C1 segment of cervical spinal cord (tissue), 14 donors: ENCODE data around the gene TGFBR3.

ENCODE experiments used
- DNase-seq, 14 donors: peaks; one replicate each; lab custom pipeline; 2025; lab: John Stamatoyannopoulos, UW

Gene TGFBR3

DNA sequence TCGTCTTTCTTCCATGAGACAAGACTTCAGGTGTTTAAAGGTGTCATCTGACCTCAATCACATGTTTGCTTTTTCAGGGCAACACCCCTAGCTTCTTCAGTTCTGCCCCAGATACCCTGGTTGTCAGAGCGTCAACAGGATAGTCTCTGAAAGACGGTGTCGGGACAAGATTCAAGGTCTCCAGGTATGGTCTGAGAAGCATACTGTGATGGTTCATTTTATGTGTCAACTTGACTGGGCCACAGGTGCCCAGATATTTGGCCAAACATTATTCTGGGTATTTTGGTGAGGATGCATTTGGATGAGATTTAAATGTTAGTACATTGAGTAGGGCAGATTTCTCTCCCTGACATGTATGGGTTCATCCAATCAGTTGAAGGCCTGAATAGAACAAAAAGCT is 148.3 kb downstream of the TGFBR3 start:
- DNase-seq: no peak

DNA sequence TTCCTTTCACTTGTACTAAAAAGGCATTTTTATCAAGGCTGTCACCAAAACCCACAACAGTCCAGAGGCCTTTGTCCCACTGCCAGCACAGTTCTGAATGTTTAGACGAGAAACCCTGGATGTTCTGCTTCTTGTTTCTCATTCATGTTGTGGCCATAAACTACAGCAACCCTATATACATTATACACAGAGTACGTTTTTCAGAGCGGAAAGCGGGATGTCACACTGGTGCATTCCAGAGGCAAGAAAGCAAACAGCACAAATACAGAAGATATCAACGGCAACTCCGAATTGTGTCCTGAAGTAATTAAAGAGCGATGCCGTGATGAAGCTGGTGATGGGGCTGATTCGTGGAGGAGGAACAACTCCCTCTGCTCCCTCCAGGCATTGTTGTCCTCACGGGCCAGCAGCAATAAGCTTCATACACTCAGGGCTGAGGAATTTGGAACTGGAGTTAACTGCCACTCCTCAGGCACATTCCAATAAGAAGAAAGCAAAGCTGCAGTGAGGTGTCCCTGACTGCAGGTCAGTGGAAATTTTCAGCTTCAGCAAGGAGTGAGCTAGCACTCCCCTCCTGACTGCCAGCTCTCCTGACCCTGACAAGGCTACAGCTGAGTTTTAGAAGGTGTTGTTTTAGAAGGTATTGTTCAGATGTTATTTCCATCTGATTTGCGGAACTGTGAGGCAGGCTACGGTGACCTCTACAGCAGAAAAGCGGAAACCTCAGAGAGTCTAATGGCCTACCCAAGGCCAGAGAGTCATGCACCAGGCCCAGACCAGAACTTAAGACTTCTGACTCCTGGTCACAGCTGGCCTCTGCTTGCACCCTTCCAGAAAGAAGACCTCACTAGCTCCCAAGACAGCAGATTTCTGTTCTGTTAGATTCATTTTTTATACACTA is 149.0 kb downstream of the TGFBR3 start:
- no peak for DNase-seq

DNA sequence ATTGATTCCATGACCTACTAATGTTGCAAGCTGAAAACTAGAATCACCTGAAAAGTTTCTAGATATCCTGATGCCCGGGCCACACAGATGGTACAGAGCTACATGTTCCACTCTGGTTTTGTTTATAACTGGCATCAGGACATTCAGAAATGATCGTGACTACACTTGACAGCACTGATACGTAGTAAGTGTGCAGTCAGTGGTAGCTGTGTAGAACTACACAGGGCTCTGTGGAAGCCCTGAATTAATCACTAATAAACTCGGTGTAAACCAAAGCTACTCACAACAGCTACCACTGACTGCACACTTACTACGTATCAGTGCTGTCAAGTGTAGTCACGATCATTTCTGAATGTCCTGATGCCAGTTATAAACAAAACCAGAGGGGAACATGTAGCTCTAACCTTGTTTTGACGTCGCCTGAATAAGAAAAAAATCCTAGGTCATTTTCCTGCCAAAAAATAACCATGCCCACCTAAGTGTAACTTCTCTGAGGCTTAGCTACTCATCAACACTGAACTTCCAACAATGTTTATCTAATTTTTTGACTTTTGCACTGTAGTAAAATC is 149.7 kb downstream of the TGFBR3 start:
- no peak for DNase-seq

DNA sequence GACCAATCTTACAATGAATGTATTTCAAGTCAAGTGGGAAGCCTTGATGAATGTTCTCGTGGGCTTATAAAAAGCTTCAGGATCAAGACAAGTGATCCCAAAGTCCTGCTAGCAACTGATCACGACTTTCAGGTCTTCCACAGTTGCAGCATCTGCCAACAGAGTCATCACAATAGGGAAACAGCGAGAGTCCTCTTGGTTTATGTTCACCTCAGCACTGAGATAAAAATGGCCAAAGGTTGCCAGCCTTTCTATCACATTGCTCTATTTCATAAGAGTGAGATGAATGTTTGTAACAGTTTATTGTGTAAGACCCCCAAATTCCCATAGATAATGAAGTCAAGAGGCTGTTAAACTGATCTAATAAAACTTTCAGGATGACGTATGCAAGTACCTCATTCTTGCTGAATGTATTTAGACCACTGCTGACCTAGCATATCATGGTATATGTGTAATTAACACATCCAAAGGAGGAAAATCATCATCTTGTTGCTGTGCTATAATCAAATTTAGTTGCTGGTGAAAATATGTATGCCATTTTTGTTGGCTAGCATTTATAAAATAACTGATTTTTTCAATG is 150.6 kb downstream of the TGFBR3 start:
- no peak for DNase-seq

DNA sequence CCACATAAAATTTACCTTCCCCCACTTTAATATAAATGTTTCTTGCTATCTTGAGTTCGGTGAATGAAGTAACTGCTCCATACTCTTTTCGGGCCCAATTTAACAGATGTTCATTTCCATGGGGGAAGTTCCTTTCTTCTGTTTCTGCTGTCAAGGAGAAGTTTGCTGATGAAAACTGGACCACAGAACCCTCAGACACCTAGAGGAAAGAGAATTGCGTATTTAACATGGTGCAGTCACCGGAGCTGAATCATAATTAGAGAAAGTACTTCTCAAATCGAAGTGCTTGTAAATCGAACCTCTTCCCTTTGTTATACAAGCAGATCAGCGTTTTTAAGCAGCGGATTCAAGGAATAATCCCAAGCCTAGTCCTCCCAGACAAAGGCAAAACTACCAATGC is 151.2 kb downstream of the TGFBR3 start:
- no peak for DNase-seq

DNA sequence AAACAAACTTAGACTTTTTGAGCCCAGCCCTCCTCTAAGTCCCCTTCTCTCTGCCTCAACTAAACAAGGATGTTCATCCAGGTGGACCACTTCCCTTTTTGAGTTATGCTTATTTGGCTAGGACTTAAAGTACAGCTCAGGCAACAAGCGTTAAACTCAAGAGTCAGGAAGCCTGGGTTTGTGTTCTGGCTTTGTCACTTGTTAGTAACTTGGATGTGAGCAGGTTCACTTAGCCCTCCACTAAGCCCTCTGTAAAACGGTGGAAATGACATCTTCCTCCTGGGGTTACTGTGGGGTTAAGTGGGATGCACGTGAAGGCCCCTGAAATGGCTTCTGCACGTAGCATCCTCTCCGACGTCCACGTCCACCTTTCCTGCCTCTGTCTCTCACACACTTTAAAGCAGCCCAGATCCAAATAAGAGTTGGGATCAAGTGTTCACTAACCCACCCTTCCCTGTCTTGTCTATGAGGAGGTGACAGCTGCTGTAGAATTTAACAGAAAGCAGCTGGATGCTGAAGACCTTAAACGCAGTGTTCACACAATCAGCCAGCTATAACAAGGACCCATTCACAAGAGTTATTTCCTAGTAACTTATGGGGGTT is 152.7 kb downstream of the TGFBR3 start:
- DNase-seq: no peak

DNA sequence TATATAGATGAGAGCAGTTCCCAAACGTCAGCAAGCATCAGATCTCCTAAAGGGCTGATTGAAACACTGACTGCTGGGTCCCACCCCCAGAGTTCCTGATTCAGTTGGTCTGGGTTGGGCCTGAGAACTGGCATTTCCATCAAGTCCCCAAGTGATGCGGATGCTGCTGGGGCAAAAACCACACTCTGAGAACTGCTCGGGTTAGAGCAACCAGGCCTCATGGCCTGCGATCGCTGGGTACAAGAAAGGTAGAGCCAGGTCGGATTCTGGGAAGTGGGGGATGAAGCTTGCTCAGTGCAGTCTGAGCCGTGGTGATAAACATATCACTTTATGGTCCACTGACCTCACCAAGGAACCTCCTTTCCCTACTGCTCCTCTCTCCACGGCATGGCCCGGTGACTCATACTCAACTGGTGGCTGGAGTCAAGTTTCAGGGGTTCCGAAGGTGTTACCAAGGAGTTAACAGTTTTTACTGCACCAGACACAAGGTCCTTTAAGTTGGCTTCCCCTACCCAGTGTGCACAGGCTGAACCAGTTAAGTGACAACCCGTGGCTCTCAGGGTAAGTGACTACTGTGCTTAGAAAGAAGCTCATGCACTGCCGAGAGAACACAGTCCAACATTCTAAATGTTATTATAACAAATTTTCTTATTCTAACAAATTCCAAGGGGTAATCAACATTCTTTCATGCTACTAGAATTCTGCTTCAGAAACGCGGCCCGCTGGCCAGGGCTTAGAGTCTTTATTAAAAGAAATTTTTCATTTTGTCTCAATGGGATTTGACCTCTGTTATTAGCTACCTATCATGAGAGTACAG is 153.5 kb downstream of the TGFBR3 start:
- peak in 1 of 14 donors; percentile 18 for DNase-seq

DNA sequence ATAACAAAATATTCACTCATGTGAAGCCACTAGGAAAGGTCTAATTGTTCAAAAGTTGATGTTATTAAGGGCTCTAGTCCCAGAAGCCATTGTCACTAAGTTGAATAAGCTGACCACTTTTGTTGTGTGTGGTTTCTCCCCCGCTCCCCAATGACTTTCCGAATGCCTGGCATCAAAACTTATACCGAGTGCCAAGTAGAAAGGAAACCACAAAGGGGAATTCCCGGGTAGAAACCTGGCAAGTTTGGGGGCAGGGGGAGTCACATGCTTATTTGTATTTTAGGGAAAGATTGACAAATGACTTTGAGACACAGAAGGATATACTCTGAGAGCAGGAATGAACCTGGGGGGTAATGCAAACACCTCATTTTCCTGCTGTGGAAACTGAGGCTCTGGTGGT is 154.1 kb downstream of the TGFBR3 start:
- peak in 1 of 14 donors; percentile 16 for DNase-seq

DNA sequence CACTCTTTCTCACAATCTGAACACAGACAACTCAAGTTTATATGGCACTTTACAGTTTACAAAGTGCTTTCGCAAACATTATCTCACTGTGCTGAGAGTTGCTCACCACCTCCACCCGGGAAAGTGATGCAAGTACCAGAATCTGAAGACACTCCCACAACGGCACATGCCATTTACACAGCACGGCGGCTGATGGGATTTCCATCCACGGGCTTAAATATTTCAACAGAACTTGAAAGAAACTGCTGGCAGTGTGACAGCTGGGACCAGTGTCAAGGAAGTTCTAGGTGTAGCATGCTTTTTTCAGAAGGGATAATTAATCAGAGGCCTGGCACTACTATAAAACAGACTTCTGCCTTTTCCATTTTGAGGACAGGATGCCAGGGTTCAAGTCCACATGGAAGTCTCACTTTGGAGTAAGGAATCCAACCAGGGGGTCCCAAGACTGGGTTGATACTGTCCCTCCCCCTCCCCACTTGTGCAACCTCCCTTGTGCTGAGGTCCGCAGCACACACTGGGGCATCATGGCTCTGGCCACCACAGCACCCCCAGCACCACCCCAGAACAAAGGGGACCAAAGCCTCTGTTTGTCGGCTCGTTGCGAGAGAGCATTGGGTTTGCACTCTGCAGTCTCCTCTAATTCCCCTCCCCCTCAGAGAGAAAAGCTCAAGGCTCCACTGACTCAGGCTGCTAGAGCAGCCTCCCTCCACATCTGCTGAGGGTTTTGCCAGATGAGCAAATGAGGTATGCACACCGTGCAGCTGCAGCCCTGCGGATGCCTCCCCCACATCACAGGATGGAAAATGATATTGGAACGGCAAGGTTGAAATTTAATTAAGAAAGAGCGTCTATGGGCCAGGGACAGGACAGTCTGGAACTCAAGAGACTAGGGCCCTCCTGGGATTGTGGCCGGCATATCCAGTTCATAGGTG is 154.9 kb downstream of the TGFBR3 start:
- no peak for DNase-seq

DNA sequence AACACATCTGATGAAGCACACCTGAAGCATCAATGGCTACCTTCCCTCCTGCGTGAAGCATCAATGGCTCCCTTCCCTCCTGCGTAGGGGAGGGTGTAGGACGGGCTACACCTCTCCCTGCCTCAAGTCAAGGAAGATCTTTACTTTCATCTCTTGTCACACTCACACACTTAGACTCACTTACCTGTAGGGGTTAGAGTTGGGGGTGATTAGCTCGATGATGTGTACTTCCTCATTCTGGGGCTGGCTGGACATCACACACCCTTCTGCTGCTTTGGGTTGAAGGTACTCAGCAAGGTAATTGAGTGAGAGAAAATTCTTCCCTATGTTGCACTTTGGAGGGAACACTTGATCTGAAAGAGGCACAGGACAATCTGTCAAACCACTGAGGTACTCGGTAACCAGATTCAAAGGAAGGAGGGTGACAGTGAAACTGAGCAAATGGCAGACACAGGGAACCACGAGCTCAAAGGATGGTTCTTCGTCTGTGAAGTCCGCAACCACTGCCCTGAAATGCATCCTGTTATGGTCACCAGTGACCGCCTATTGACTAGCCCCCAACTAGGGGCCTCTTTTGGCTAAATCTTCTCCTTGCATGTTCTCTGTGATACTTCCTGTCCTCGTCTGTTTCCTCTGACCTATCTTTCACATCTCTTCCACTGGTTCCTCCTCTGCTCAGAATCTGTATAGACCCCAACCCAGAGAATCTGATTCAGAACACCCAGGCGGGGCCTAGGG is 156.2 kb downstream of the TGFBR3 start:
- DNase-seq: no peak

DNA sequence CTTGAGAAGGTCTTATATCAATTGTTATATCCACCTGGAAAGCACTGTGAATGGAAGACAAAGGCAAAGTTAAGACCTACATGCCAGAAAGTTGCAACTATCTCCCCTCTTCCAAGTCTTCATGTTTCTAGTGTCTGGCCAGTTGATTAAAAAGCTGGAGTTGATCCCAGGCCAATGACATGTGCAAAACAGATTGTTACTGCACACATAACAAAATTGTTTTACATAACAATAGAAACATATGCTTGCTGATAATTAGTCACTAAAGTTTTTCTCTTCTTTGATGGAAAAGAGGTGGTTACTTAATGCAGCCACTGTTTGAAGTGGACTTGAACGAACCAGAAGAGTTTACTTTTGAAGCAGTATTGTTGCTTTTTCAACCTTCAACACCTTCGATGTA is 158.2 kb downstream of the TGFBR3 start:
- no peak for DNase-seq

DNA sequence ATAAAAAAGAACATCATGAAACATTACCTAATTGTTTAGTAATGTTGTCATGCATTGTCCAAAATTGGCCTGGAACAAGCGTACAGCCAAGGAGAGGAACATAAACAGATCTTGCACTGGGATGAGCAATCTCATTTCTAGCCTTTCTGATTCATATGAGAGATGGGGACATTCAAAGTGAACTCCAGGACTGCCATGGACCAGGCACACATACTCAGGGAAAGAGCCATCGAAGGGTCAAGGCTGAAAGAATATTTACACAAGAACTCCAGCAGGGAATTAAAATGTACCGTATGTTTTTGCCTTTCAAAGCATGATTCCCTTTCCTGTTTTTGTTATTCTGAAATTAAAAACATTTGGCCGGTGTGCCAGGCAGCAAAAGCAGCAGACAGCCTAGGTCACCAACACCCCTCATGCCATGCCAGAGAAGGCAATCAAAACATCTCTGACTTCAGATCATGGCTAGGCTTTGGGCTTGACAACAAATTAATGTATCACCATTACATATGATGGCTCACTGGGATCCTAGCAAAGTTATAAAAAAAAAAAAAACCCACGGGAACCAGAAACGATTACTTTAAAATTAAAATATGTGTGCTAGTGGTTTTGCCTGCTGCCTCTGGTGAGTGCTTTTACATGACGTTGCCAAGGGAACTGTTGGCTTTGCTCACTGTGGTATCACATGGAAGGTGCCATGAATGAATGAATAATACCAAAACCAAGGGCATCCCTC is 159.8 kb downstream of the TGFBR3 start:
- no peak for DNase-seq

DNA sequence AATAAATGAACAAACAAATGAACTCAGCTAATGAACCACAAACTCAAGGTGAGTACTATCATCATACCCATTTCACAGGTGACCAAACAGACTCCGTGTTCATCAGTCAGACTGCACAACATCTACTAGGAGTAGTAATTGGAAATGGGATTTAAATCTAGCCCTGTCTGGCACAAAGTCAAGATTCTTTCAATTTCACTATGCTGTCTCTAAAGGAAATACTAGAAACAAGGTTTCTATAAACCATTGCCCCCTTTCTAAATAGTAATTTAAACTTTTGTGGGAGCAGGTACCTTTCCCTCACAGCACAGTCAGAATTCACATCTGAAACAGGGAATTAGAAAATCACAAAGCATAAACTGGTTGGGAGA is 160.3 kb downstream of the TGFBR3 start:
- DNase-seq: no peak

DNA sequence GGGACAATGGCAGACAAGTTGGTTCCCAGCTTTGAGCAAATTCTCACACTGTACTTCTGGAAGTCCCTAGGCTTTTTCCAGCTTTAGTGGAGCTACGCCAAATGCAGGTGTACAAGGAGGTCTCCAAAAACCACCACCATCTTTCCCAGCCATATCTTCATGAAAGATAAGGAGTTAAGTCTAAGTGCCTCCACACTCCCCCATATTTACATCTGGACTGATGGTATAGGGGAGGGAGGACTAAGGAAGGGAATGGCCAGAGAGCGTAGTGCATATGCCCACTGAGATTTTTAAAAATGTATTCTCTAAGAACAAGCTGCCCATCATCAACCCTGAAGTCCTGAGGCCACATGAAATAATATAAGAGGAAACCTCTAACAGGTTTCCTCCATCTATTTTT is 161.3 kb downstream of the TGFBR3 start:
- no peak for DNase-seq

DNA sequence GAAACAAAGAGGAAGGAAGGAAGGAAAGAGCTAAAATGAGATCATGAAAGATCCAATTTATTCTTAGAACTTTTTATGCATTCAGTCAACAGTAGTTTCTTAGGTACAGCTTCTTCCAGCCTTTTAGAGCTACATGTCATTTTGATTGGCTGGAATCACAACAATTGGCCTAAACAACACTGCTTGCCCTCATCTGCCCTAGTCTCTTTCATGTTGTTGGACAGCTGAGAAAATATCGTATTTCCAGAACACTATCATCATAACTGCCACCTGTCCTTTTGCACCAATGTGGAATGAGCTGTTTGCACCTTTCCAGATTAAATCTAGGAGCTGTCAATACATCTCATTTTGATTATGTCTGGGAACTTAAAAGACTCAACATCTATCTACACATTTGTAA is 161.7 kb downstream of the TGFBR3 start:
- no peak for DNase-seq

DNA sequence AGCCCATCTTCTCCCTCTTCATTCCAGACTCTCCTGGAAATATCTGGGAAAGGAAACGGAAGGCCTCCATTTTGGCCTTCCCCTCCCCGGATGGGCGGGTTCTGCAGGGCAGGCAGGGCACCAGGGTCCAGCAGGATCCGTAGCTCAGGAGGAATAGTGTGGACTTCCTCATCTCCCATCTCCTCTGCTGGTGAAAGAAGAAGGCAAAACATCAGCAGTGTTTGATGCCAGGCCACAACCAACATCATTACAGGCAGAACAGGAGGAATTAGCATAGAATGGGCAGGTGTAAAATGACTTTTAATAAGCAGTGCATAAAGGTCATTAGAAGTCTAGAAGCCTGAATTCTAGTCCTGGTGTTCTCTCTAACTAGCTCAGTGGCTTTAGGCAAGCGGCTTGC is 165.9 kb downstream of the TGFBR3 start:
- DNase-seq: no peak

DNA sequence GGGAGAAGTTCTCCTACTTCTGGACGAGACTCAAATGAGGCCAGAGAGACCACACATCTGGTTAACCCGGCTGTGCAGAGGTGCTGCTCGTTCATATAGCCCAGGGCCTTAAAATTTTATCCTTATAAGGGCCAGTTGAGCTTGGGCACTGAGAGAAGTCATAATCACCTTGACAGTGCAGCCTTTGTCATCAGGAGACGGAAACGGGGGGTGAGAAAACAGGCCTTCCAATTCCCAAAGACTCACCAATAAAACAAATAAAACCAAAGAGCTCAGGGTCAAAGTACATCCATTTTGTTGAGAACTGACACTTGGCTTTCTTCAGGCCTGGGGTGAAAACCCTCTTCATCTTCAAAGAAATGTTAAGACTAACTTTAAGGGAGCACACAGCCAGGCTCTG is 167.1 kb downstream of the TGFBR3 start:
- DNase-seq: no peak

DNA sequence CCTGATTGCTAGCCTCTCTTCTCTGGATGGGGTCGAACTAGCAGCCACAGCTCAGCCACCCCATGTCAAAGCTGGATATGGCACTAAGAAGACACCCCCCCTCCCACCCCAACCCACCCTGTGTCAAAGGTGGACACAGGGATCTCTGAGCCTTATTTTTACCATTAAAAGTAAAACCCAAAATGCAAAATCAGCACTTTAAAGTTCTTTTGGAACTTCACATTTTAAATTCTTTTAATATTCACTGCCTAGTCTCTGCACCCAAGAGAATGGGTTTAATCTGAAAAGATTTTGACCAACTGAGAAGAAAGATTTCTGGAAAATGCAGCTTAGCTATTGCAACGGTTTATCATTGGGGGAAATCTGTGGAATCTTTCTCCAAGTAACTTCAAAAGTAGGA is 167.6 kb downstream of the TGFBR3 start:
- no peak for DNase-seq

DNA sequence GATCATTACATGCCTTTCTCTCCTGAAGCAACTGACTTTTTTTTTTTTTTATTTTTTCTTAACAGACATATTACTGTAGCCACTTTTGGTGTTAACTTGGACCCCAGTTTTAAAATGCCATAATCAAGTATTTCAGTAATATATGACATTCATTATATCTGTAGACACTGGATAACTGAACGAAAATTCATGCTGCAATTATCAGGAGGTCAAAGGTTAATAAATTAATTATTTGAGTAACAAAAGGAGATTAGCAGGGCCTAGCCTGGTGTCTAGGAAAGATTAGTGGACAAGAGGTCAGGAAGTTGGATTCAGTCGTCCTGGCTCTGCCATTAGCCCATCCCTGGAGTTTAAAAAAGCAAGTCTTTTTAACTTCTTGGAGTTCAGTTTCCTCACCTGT is 168.1 kb downstream of the TGFBR3 start:
- DNase-seq: no peak
